GM23338 (cell line): Measurements from ENCODE around the gene YES1. TPM values are rescaled to one million over a fixed set of nuclear protein-coding genes. Genes with fewer than 3 reads are reported as not detected.
A peak's percentile ranks its signal among the peaks of the same experiment; 100 is the strongest.

ENCODE experiments used
- ATAC-seq: fragments of 200-7000 bp; cut with Tn5 transposase; 3 replicates; pipeline ENCODE4 v1.9.1; 2020
- DNase-seq: peaks from one replicate; pipeline ENCODE4 v3.0.0-alpha.2; 2015; ENCODE audit warnings: low spot score
- H2AFZ ChIP-seq: fragments of 200-600 bp; sonication (generic); 2 replicates; pipeline ENCODE4 v1.8.0; 2016; ENCODE audit warnings: antibody characterized with exemption, mild to moderate bottlenecking, moderate library complexity
- H3F3A ChIP-seq: fragments of 200-600 bp; sonication (generic); replicated peaks from 2 replicates; pipeline ENCODE4 v1.8.0; 2017; ENCODE audit warnings: antibody characterized with exemption, mixed run types, low read depth
- H3K27ac ChIP-seq: fragments of 200-600 bp; sonication (generic); 2 replicates; pipeline ENCODE4 v1.6.1; 2016; ENCODE audit warnings: low read depth
- H3K27me3 ChIP-seq: fragments of 200-600 bp; sonication (generic); 2 replicates; pipeline ENCODE4 v1.8.0; 2016; ENCODE audit warnings: mild to moderate bottlenecking, mixed run types, moderate library complexity; ENCODE audit not compliant: insufficient read depth
- H3K36me3 ChIP-seq: fragments of 200-600 bp; sonication (generic); 2 replicates; pipeline ENCODE4 v1.8.0; 2016; ENCODE audit warnings: mild to moderate bottlenecking; ENCODE audit not compliant: insufficient read depth
- H3K4me1 ChIP-seq: fragments of 200-600 bp; sonication (generic); 2 replicates; pipeline ENCODE4 v1.8.0; 2016; ENCODE audit warnings: mild to moderate bottlenecking, moderate library complexity; ENCODE audit not compliant: insufficient read depth
- H3K4me2 ChIP-seq: fragments of 200-600 bp; sonication (generic); 2 replicates; pipeline ENCODE4 v1.7.1; 2017; ENCODE audit warnings: mixed run types
- H3K4me3 ChIP-seq: fragments of 200-600 bp; sonication (generic); 2 replicates; pipeline ENCODE4 v1.6.1; 2016; ENCODE audit warnings: mixed run types
- H3K79me2 ChIP-seq: fragments of 200-600 bp; sonication (generic); replicated peaks from 2 replicates; pipeline ENCODE4 v1.8.0; 2017; ENCODE audit warnings: mild to moderate bottlenecking; ENCODE audit not compliant: insufficient read depth
- H3K9me2 ChIP-seq: fragments of 200-600 bp; sonication (generic); 2 replicates; pipeline ENCODE4 v1.8.0; 2017; ENCODE audit not compliant: insufficient read depth
- H4K20me1 ChIP-seq: fragments of 200-600 bp; sonication (generic); replicated peaks from 2 replicates; pipeline ENCODE4 v1.8.0; 2017; ENCODE audit warnings: mild to moderate bottlenecking; ENCODE audit not compliant: insufficient read depth
- H3K27ac Mint-ChIP-seq: 2 replicates; pipeline ENCODE4 v1.8.0; 2020; ENCODE audit warnings: inconsistent platforms, mild to moderate bottlenecking, moderate library complexity, mixed read lengths
- H3K27me3 Mint-ChIP-seq: 3 replicates; pipeline ENCODE4 v1.8.0; 2022; ENCODE audit warnings: low read depth, mild to moderate bottlenecking, moderate library complexity, mixed read lengths, inconsistent platforms; ENCODE audit not compliant: insufficient read depth, poor library complexity
- H3K36me3 Mint-ChIP-seq: 3 replicates; pipeline ENCODE4 v1.8.0; 2021; ENCODE audit warnings: low read depth, mild to moderate bottlenecking, inconsistent platforms, moderate library complexity, mixed read lengths
- H3K4me1 Mint-ChIP-seq: 3 replicates; pipeline ENCODE4 v1.8.0; 2020; ENCODE audit warnings: mild to moderate bottlenecking, inconsistent platforms, mixed read lengths
- H3K4me3 Mint-ChIP-seq: 3 replicates; pipeline ENCODE4 v1.8.0; 2021; ENCODE audit warnings: moderate library complexity, mild to moderate bottlenecking, inconsistent platforms, mixed read lengths
- H3K9me3 Mint-ChIP-seq: 3 replicates; pipeline ENCODE4 v1.8.0; 2020; ENCODE audit warnings: moderate library complexity, mild to moderate bottlenecking, inconsistent platforms, mixed read lengths
- CREB1 ChIP-seq: fragments of 250-450 bp; sonication (Bioruptor Pico); IDR thresholded peaks from 2 replicates; pipeline ENCODE4 v1.5.0; 2020; ENCODE audit warnings: low read depth, mild to moderate bottlenecking, moderate library complexity
- EZH2phosphoT487 ChIP-seq: fragments of 200-600 bp; sonication (generic); IDR thresholded peaks from one replicate; pipeline ENCODE4 v1.8.1; 2018; ENCODE audit warnings: antibody characterized with exemption; ENCODE audit not compliant: unreplicated experiment
- JUNB ChIP-seq: IDR thresholded peaks from one replicate; pipeline ENCODE4 v1.6.1; 2016; ENCODE audit warnings: antibody characterized with exemption; ENCODE audit not compliant: unreplicated experiment
- NANOG ChIP-seq: IDR thresholded peaks from 2 replicates; pipeline ENCODE4 v1.6.1; 2016; ENCODE audit warnings: antibody characterized with exemption, borderline replicate concordance
- STAT1 ChIP-seq: IDR thresholded peaks from one replicate; pipeline ENCODE4 v1.6.1; 2016; ENCODE audit warnings: antibody characterized with exemption; ENCODE audit not compliant: unreplicated experiment
- ZNF114 ChIP-seq: fragments of 250-450 bp; sonication (Bioruptor Pico); IDR thresholded peaks from 2 replicates; pipeline ENCODE4 v1.5.0; 2020; ENCODE audit warnings: mild to moderate bottlenecking, moderate library complexity
- ZNF331 ChIP-seq: fragments of 250-450 bp; sonication (Bioruptor Pico); IDR thresholded peaks from 2 replicates; pipeline ENCODE4 v1.5.0; 2020; ENCODE audit warnings: low read depth, mild to moderate bottlenecking, moderate library complexity
- polyA plus RNA-seq: library from polyadenylated mRNA; unstranded; fragments of >200 nt; fragmentation: Nextera tagmentation; extraction: Ambion mirVana; gene quantifications from 2 replicates; pipeline ENCODE4 v1.2.1, GENCODE V29; 2016
- total RNA-seq: library from RNA; depleted of rRNA; stranded (reverse); fragments of >200 nt; shearing (Covaris generic); gene quantifications from 2 replicates; pipeline ENCODE4 v1.2.3, GENCODE V29; 2014
- TF ChIP-seq, protein P1 (sequence below): fragments of 250-450 bp; sonication (Bioruptor Pico); IDR thresholded peaks from 2 replicates; pipeline ENCODE4 v1.5.0; 2020; ENCODE audit warnings: mild to moderate bottlenecking, moderate library complexity

The YES1 gene
- total and polyA plus RNA-seq, 2 experiments from 2014 or later = 25.4 to 327 TPM

DNA sequence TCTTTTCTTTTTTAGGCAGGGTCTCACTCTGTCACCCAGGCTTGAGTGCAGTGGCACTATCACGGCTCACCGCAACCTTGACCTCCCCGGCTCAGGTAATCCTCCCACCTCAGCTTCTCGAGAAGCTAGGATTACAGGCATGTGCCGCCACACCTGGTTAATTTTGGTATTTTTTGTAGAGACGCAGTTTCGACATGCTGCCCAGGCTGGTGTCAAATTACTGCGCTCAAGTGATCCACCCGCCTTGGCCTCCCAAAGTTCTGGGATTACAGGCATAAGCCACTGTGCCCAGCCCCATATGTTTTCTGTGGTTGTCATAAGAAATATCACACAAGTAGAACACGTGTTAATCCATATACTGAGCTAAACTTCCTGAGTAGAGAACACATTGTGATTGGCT lies 114.2 kb downstream of the YES1 start:
- ATAC-seq (peak; percentile 74), DNase-seq (peak; percentile 59)
- Histone ChIP-seq H3K4me1 (peaks cover 5% of the 10 kb centered on the region; the same call in 1 of the 2 replicates), H3K4me3 (no peak overlapping the region), H3K9me2 (no peaks in the 10 kb centered on the region), H3K79me2 (peaks cover 18% of the 10 kb centered on the region), H3K27ac (no peak overlapping the region), H3F3A (no peaks in the 10 kb centered on the region), H2AFZ (no peak overlapping the region), H4K20me1 (peaks cover 14% of the 10 kb centered on the region), H3K36me3 (no peaks in the 10 kb centered on the region), H3K4me2 (no peak overlapping the region), H3K27me3 (no peaks in the 10 kb centered on the region)
- H3K4me1 Mint-ChIP-seq = peaks cover 4% of the 10 kb centered on the region; the same call in 2 of the 3 replicates
- no peak overlapping the region for H3K4me3 Mint-ChIP-seq
- peaks cover 3% of the 10 kb centered on the region for H3K27me3 Mint-ChIP-seq
- no peak overlapping the region for H3K27ac Mint-ChIP-seq
- TF ChIP-seq NANOG = no peak
- TF ChIP-seq EZH2phosphoT487 = no peak
- TF ChIP-seq JUNB = no peak
- TF ChIP-seq ZNF114 (CRISPR knock-in tag) = no peak
- no peak for TF ChIP-seq ZNF331 (CRISPR knock-in tag)
- TF ChIP-seq, protein P1, sequence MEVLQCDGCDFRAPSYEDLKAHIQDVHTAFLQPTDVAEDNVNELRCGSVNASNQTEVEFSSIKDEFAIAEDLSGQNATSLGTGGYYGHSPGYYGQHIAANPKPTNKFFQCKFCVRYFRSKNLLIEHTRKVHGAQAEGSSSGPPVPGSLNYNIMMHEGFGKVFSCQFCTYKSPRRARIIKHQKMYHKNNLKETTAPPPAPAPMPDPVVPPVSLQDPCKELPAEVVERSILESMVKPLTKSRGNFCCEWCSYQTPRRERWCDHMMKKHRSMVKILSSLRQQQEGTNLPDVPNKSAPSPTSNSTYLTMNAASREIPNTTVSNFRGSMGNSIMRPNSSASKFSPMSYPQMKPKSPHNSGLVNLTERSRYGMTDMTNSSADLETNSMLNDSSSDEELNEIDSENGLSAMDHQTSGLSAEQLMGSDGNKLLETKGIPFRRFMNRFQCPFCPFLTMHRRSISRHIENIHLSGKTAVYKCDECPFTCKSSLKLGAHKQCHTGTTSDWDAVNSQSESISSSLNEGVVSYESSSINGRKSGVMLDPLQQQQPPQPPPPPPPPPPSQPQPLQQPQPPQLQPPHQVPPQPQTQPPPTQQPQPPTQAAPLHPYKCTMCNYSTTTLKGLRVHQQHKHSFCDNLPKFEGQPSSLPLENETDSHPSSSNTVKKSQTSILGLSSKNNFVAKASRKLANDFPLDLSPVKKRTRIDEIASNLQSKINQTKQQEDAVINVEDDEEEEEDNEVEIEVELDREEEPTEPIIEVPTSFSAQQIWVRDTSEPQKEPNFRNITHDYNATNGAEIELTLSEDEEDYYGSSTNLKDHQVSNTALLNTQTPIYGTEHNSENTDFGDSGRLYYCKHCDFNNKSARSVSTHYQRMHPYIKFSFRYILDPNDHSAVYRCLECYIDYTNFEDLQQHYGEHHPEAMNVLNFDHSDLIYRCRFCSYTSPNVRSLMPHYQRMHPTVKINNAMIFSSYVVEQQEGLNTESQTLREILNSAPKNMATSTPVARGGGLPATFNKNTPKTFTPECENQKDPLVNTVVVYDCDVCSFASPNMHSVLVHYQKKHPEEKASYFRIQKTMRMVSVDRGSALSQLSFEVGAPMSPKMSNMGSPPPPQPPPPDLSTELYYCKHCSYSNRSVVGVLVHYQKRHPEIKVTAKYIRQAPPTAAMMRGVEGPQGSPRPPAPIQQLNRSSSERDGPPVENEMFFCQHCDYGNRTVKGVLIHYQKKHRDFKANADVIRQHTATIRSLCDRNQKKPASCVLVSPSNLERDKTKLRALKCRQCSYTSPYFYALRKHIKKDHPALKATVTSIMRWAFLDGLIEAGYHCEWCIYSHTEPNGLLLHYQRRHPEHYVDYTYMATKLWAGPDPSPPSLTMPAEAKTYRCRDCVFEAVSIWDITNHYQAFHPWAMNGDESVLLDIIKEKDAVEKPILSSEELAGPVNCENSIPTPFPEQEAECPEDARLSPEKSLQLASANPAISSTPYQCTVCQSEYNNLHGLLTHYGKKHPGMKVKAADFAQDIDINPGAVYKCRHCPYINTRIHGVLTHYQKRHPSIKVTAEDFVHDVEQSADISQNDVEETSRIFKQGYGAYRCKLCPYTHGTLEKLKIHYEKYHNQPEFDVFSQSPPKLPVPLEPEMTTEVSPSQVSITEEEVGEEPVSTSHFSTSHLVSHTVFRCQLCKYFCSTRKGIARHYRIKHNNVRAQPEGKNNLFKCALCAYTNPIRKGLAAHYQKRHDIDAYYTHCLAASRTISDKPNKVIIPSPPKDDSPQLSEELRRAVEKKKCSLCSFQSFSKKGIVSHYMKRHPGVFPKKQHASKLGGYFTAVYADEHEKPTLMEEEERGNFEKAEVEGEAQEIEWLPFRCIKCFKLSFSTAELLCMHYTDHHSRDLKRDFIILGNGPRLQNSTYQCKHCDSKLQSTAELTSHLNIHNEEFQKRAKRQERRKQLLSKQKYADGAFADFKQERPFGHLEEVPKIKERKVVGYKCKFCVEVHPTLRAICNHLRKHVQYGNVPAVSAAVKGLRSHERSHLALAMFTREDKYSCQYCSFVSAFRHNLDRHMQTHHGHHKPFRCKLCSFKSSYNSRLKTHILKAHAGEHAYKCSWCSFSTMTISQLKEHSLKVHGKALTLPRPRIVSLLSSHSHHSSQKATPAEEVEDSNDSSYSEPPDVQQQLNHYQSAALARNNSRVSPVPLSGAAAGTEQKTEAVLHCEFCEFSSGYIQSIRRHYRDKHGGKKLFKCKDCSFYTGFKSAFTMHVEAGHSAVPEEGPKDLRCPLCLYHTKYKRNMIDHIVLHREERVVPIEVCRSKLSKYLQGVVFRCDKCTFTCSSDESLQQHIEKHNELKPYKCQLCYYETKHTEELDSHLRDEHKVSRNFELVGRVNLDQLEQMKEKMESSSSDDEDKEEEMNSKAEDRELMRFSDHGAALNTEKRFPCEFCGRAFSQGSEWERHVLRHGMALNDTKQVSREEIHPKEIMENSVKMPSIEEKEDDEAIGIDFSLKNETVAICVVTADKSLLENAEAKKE (CRISPR knock-in tag) = no peak
- no peak for TF ChIP-seq STAT1
- TF ChIP-seq CREB1 (CRISPR knock-in tag) = no peak
- no peaks in the 10 kb centered on the region for H3K9me3 Mint-ChIP-seq
- peaks cover 52% of the 10 kb centered on the region for H3K36me3 Mint-ChIP-seq
